Tibial nerve (tissue), 4 donors: Measurements from ENCODE around the gene MUCL3.

Experiments
- CTCF ChIP-seq, 5 experiments: fragments of 200-600 bp in 3 of 5; fragments of 450-650 bp in 2 of 5; sonication (generic) in 3 of 5; IDR thresholded peaks; one replicate each; pipeline ENCODE4 v1.5.1; 2016 to 2019; ENCODE audit warnings: antibody characterized with exemption in 5 of 5, mild to moderate bottlenecking in 3 of 5, moderate library complexity in 2 of 5
- EP300 ChIP-seq, 2 donors: sonication (generic); formaldehyde crosslinking; IDR thresholded peaks; one replicate each; pipeline ENCODE4 v1.6.1; 2017; ENCODE audit warnings: antibody characterized with exemption in 2 of 2, mild to moderate bottlenecking in 1 of 2
- POLR2A ChIP-seq, 2 donors: fragments of 450-650 bp; IDR thresholded peaks; one replicate each; pipeline ENCODE4 v1.6.1; 2017; ENCODE audit warnings: antibody characterized with exemption in 2 of 2, mild to moderate bottlenecking in 2 of 2, moderate library complexity in 2 of 2

- TF ChIP-seq POLR2A (IDR thresholded peaks at IDR 0.05): no peak
- TF ChIP-seq EP300 (IDR thresholded peaks at IDR 0.05): no peak
- no peak for TF ChIP-seq CTCF (IDR thresholded peaks at IDR 0.05)
Measured at GRCh38 chr6:30951907-30952469, 11.2 kb downstream of the MUCL3 start.
